Measurements from ENCODE around the gene C1QA.
A peak's percentile ranks its signal among the peaks of the same experiment; 100 is the strongest.

The C1QA gene

GRCh38 chr1:22612671-22613571, 23.5 kb upstream of the C1QA start:
- no peak for DNase-seq (ENCODE audit: low read depth)

- no peak for DNase-seq (ENCODE audit: low read depth)
Measured at GRCh38 chr1:22613572-22613918, 22.9 kb upstream of the C1QA start.

- DNase-seq (ENCODE audit: low read depth), result no peak
Measured at GRCh38 chr1:22613951-22614350, 22.5 kb upstream of the C1QA start.

DNA sequence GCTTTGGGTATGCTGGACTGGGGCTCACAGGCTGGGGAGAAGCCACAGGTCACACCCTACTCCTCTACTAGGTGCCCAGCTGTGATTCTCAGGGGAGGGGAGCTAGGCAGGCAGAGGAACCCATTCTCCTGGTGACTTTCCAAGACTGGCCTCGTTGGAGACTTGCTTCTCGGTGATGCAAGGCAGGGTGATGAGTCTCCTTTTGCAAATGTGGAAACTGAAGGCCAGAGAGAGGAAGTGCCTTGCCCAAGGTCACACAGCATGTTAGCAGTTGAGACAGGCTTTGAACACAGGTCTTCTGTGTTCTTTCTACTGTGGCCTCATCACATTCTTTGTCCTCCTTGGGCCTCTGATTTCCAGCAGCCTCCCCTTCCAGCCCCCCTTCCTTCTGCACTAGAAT, 20.5 kb upstream of the C1QA start:
- DNase-seq (ENCODE audit: low read depth), result no peak

DNA sequence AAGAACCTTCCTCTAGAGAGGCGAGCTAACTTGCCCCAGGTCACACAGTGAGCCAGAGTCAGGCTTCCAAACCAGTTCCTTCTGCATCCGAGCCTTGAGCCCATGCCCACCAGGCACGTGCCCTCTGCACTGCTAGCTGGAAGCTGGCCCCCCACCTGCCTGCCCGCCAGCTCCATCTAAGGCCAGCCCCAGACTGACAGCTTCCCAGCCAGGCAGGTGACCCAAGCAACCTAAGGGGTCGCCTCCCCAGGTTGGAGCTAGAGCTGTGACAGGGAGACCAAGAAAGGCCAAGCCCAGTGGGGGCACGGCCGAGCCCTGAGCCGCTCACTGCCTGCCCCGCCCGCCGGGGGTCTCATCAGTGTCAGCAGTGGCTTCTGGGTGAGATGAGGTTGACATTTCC, 19.9 kb upstream of the C1QA start:
- no peak for DNase-seq (ENCODE audit: low read depth)

DNA sequence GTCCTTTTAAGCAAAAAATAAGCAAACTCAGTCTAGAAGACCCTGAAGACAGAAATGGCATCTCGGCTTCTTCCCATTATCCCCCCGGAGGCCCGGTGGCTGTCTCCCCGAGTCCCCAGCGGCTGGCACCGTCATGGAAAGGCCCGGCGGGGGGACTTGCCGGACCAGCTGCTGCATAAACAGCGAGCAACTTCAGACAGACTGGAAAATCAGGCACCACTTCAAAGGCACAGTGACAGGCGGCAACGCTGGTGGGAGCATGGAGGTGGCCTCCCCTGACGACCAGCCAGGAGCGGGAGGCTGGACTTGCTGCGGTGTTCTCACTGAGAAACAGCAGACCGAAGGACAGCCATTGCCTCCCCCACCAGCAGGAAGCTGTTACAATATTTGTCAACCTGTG, 18.4 kb upstream of the C1QA start:
- DNase-seq (ENCODE audit: low read depth), result no peak

GRCh38 chr1:22619252-22619651, 17.2 kb upstream of the C1QA start:
- DNase-seq (ENCODE audit: low read depth), result no peak

DNA sequence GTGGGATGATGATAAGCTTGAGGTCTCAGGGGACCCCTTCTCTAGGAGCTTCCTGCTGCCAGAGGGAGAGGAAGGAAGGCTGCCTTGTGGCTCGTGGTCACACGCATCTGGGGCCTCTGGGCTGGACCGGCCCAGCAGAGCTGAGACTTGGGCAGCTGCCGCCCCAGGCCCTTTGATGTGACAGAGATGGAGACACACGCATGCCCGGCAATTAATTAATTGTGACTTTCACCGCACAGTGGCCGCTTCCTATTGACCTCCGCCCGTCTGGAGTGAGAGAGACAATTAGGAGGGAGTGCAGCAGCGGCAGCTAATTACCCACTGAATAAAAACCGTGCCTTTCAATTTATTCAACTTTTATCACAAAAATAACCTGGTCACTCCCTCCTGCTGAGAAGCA, 16.6 kb upstream of the C1QA start:
- no peak for DNase-seq (ENCODE audit: low read depth)

DNA sequence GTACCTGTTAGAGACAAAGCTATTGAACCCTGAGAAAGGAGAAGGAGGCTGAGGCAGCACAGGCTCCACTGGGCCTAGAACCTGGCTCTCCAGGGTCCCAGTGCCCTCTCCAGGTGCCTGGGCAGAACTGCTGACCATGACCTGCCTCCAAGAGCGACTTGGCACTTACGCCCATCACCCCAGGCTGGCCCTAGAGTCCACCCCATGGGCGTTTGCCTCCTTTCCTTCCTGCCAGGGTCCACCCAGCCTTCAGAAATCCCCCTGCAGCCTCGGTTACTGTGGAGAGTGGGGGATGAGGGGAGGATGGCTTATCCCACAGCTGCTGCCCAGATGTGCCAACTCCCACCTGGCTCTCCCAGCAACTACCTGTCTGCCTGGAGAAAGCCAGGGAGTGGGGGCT, 14.7 kb upstream of the C1QA start:
- DNase-seq (ENCODE audit: low read depth), result no peak

DNA sequence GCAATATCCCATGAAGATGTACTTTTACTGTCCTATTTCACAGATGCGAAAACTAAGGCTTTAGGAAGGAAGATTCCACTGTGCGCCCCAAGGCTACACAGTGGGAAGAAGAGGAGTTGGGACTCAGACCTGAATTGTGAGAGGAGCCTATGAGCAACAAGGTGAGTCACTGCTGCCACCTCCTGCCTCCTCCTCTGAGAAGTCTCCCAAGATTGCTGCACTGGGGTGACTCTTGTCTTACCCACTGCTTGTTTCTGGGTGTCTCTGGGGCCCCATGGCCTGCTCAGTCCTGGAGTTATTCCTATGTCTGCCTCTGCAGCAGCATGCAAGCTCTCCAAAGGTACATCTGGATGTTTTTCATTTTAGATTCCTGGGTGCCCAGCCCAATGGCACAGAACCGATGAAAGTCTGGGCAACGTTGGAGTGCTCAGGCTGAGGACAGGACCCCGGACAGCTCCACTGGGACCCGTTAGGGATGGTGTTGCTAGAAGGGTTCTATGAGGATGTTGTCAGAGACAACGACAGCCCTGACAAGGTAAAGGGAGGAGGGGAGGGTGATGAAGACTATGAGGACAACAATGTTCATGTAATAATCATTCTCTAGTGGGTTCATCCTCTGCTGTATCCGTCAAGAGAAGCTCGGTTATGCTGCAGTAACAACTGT, 11.0 kb upstream of the C1QA start:
- DNase-seq (ENCODE audit: low read depth), result peak; percentile 18

- no peak for DNase-seq (ENCODE audit: low read depth)
Measured at GRCh38 chr1:22626237-22627157, 9.9 kb upstream of the C1QA start.

DNA sequence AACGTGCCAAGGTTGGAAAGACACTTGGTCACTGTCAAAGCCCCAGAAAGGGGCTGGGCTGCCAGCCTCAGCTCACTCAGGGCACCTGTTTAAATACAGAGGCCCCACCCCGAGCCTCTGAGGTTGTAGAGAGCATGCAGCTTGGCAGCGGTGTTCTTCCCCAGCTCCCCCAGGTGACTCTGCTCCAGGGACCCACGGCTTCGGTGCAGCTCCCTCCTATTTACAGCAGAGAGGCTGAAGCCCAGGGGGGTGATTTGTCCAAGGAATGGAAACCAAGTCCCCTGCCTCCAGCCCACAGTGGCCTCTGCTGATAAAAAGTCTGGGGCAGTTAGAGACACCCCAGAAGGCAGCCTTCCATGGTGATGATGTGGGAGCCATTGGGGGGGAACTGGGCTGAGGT, 9.1 kb upstream of the C1QA start:
- DNase-seq (ENCODE audit: low read depth), result no peak

DNA sequence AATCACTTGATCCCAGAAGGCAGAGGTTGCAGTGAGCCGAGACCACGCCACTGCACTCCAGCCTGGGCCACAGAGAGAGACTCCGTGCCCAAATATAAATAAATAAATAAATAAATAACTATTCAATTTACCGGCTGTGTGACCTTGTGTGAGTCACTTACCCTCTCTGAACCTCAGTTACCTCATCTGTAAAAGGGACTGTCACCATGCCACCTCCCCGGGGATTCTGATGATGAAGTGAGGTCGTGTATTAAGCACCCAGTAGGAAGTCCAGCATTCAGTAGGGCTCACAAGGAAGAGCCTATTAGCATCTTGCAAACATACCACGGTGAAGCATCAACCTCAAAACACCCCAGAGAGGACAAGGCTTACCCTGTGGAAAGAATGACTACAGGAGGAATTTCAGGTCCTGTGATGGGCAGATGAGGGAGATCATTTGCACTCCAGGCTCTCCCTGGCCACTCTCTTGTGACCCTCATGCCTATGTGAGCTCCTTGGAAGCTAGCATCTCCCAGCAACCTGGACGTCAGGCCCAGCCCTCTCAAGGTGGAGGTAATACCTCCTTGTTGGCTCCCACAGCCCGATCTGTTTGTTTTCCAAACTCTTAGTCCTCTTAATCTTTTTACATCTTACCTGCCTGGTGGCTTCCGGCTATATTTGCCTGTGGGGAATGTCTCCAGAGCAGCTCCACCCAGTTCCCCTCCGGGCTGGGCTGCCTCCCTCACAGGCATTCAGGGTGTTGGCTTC, 7.6 kb upstream of the C1QA start:
- DNase-seq (ENCODE audit: low read depth), result no peak

- DNase-seq (ENCODE audit: low read depth), result no peak
Measured at GRCh38 chr1:22629886-22630285, 6.5 kb upstream of the C1QA start.

DNA sequence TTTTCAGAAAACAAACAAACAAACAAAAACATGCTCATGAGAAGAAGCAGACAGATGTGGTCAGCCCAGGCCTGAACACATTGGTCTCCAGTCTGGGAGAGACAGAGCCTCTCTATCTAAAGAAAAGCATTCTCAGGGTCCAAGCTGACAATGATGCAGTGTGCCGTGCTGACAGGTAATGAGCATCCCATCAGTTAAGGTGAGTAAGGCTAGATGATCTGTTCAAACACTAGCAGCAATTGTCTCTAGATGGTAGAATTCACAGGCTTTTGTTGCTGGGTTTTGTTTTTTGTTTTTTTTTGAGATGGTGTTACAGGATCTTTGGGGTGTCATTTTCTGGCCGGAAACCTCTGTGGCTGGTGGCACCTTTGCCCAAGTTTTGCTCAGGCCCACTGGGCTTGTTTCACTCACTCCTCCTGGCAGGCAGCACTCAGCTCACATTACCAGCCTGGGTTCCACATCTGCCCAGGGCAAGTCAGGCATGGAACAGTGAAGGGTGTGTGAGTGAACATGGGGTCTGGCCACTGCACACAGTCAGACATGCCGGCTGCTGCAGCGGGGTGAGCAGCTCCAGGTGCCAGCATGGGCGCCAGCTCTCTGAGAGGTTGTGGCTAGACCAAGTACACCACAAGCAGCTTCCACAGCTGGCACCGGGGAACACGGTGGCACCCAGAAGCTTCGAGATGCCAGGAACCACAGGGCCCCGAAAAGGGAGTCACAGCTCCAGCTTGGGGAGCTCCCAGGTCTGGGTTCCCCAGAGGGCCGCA, 2.5 kb upstream of the C1QA start:
- DNase-seq (ENCODE audit: low read depth), result no peak

GRCh38 chr1:22635436-22635835, 992 bp upstream of the C1QA start:
- no peak for DNase-seq (ENCODE audit: low read depth)

- no peak for DNase-seq (ENCODE audit: low read depth)
Measured at GRCh38 chr1:22636927-22637326, 499 bp downstream of the C1QA start.

GRCh38 chr1:22637907-22638445, 1.5 kb downstream of the C1QA start:
- DNase-seq (ENCODE audit: low read depth), result no peak

DNA sequence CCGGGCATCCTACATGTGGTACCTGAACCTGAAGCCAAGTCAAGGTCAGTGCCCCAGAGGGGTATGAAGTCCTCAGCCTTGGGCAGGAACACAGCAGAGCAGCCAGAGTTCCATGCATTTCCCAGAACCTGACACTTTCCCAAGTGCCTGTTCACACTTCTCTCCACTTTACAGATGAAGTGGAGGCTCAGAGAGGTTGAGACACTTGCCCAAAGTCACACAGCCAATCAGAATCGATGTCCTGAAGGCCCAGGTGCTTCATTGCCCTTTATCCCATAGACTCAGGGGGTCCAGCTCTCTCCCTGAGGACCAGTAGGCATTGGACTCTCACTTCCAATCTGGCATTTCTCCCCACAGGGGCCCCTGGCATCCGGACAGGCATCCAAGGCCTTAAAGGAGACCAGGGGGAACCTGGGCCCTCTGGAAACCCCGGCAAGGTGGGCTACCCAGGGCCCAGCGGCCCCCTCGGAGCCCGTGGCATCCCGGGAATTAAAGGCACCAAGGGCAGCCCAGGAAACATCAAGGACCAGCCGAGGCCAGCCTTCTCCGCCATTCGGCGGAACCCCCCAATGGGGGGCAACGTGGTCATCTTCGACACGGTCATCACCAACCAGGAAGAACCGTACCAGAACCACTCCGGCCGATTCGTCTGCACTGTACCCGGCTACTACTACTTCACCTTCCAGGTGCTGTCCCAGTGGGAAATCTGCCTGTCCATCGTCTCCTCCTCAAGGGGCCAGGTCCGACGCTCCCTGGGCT, 2.2 kb downstream of the C1QA start:
- DNase-seq (ENCODE audit: low read depth), result no peak

GRCh38 chr1:22639286-22639685, 2.9 kb downstream of the C1QA start:
- peak; percentile 67 for DNase-seq (ENCODE audit: low read depth)

All from amniotic epithelial cell (primary cell).